Thyroid gland (tissue), 4 donors: ENCODE data around the gene DNAI1. TPM values are rescaled to one million over a fixed set of nuclear protein-coding genes. Genes with fewer than 3 reads are reported as not detected.

ENCODE experiments used
- DNase-seq, 2 donors: peaks; one replicate each; pipeline ENCODE4 v3.0.0-alpha.2; 2019
- H3K27ac ChIP-seq, 3 donors: fragments of 200-600 bp; sonication (generic); 1 replicate in 2 of 3; 2 replicates in 1 of 3; pipeline ENCODE4 v1.5.1; 2016 to 2019; ENCODE audit warnings: mild to moderate bottlenecking in 1 of 3, moderate library complexity in 1 of 3
- H3K27me3 ChIP-seq: fragments of 200-600 bp; sonication (generic); one replicate; pipeline ENCODE4 v1.5.1; 2019
- H3K36me3 ChIP-seq, 2 donors: fragments of 200-600 bp; sonication (generic); one replicate each; pipeline ENCODE4 v1.5.1; 2016 to 2019
- H3K4me1 ChIP-seq, 2 donors: fragments of 200-600 bp; sonication (generic); one replicate each; pipeline ENCODE4 v1.5.1; 2017 to 2019
- H3K4me3 ChIP-seq, 3 donors: fragments of 200-600 bp; sonication (generic); replicated peaks in 1 of 3; 1 replicate in 2 of 3; 2 replicates in 1 of 3; pipeline ENCODE4 v1.5.1; 2016; ENCODE audit warnings: mild to moderate bottlenecking in 1 of 3
- H3K9me3 ChIP-seq: fragments of 200-600 bp; sonication (generic); one replicate; pipeline ENCODE4 v1.5.1; 2017
- CTCF ChIP-seq, 6 experiments: fragments of 200-600 bp in 3 of 6; fragments of 450-650 bp in 3 of 6; sonication (generic) in 3 of 6; IDR thresholded peaks; one replicate each; pipeline ENCODE4 v1.5.1; 2016 to 2019; ENCODE audit warnings: antibody characterized with exemption in 6 of 6, mild to moderate bottlenecking in 2 of 6, inconsistent platforms in 1 of 6, moderate library complexity in 1 of 6
- POLR2A ChIP-seq, 2 donors: fragments of 450-650 bp; IDR thresholded peaks; one replicate each; pipeline ENCODE4 v1.6.1; 2017; ENCODE audit warnings: antibody characterized with exemption in 2 of 2, mild to moderate bottlenecking in 2 of 2, moderate library complexity in 1 of 2
- WGBS, 2 donors: methylation state at CpG; one replicate each; pipeline ENCODE4 v1.1.5; 2017; 5-methylcytosine and 5-hydroxymethylcytosine counted together
- intact Hi-C: fragments of 100-400 bp; cut with DNase I; formaldehyde crosslinking; loops from one replicate; pipeline ENCODE4 v1.15.1; 2023
- total RNA-seq, 4 donors: library from RNA; depleted of rRNA; stranded (reverse); fragments of >200 nt; gene quantifications; one replicate each; pipeline ENCODE4 v1.2.3, GENCODE V29; 2016

The DNAI1 gene
- total RNA-seq, 4 donors from 2014 or later = 0.81 to 0.89 TPM; not detected in 2

DNA sequence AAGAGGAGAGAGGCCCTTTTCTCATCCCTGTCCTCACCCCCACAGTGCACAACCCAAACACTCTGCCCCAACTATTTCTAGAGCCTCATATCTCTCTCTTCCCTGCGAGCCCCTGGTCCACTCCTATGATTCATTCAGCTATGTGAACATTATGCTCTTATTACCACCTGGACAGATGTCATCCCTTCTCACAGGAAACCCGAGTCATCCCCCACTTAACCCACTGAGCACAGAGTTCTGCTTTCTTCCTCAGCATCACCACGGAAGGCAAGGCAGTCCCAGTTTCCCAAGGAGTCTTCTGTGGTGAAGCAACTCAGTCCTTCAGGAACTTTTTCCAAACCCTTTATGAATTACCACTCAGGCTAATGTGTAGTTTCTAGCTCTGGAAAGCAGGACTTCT, 1.3 kb downstream of the DNAI1 start:
- no peaks in the 10 kb centered on the region for H3K9me3 ChIP-seq
- 60 to 72% methylated on average over 3 of the region's 3 CpGs for WGBS, 2 donors
- H3K4me3 ChIP-seq = no peak overlapping the region
- H3K27me3 ChIP-seq = no peaks in the 10 kb centered on the region
- DNase-seq = no peak
- TF ChIP-seq POLR2A (IDR thresholded peaks at IDR 0.05) = no peak
- no peak for TF ChIP-seq CTCF (IDR thresholded peaks at IDR 0.05)
- no peak overlapping the region for H3K27ac ChIP-seq
- intact Hi-C loops = loop anchor here (5.0 kb wide), 1 partner anchor 83 kb away; the partner anchor contains the start of gene MYORG
- H3K4me1 ChIP-seq = peaks cover 14 to 20% of the 10 kb centered on the region in 2 donors
- H3K36me3 ChIP-seq = no peaks in the 10 kb centered on the region

DNA sequence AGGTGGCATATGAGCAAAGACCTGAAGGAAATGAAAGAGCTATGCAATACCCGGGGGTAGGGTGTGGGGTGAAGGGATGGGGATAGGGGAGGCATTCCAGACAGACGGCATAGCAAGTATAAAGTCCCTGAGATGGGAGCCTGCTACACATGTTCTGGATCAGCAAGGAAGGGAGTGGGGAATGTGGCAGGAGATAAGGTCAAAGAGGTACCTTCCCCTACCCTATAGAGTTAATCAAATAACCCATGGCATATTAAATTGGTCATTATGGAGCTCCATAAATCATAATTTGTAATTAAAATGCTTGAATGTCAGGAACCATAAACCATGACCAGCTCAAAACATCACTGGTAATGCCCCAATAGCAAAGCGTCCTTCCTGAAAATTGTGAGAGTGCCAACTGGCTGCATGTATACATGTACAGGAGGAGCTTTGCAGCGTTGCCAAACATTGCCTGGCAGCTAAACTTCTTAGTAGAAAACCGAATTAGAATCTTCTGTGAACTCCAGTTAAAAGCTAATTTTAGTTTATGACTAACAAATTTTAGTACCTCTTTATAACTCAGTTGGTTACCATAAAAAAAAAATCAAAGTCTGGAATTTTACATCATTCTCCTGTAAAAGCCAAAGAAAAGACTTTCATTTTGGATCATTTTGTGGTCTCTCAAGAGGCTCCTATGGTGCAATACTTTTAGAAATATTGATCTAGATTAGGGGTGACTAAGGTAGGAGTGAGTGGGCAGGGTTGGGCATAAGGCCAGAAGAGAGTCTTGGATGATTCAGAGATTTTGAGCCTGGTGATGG, 4.7 kb downstream of the DNAI1 start:
- DNase-seq = no peak

GRCh38 chr9:34463901-34464232, 5.3 kb downstream of the DNAI1 start:
- H3K36me3 ChIP-seq = no peaks in the 10 kb centered on the region
- H3K27ac ChIP-seq = no peak overlapping the region
- peaks cover 0 to 2% of the 10 kb centered on the region in 2 donors for H3K4me1 ChIP-seq
- TF ChIP-seq POLR2A (IDR thresholded peaks at IDR 0.05) (no peak), CTCF (IDR thresholded peaks at IDR 0.05) (no peak)
- no peak for DNase-seq
- no peaks in the 10 kb centered on the region for H3K9me3 ChIP-seq
- H3K27me3 ChIP-seq = no peaks in the 10 kb centered on the region
- H3K4me3 ChIP-seq = no peak overlapping the region
- intact Hi-C loops = no loop called here
- WGBS, 2 donors = 74 to 77% methylated on average over 2 of the region's 2 CpGs

More for the DNA sequence above, 4.7 kb downstream of the DNAI1 start:
- Histone ChIP-seq H3K27me3 (no peaks in the 10 kb centered on the region), H3K4me3 (no peak overlapping the region), H3K36me3 (no peaks in the 10 kb centered on the region), H3K4me1 (peaks cover 0 to 3% of the 10 kb centered on the region in 2 donors), H3K9me3 (no peaks in the 10 kb centered on the region), H3K27ac (no peak overlapping the region)
- TF ChIP-seq POLR2A (IDR thresholded peaks at IDR 0.05) (no peak), CTCF (IDR thresholded peaks at IDR 0.05) (no peak)
- 59 to 68% methylated on average over 5 of the region's 5 CpGs for WGBS, 2 donors
- intact Hi-C loops = no loop called here

- no peaks in the 10 kb centered on the region for H3K4me1 ChIP-seq
- no peak for DNase-seq
- no peaks in the 10 kb centered on the region for H3K36me3 ChIP-seq
- H3K27ac ChIP-seq = no peak overlapping the region
- intact Hi-C loops = no loop called here
- H3K9me3 ChIP-seq = no peaks in the 10 kb centered on the region
- no peaks in the 10 kb centered on the region for H3K27me3 ChIP-seq
- H3K4me3 ChIP-seq = no peak overlapping the region
- TF ChIP-seq POLR2A (IDR thresholded peaks at IDR 0.05) (no peak), CTCF (IDR thresholded peaks at IDR 0.05) (no peak)
- 76 to 80% methylated on average over 2 of the region's 2 CpGs for WGBS, 2 donors
These were observed 6.0 kb downstream of the DNAI1 start for GRCh38 chr9:34464571-34464970.

DNA sequence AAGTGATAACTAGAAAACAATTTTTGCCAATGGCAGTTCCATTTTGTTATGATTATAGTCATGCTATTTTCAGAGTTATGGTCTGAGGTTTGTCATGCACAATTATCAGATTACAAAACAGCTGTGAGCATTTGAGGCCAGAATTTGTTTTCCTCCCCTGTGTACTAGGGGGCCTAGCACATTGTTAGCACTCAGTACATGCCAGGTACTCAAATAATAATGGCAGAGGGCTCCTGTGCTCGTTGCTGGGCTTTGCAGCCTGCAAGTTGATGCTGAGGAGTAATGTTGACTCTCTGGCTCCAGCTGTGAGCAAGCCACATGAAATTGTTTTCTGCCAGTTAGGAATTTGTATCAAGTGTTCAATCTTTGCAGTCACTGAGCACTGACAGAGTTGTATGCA, 6.9 kb downstream of the DNAI1 start:
- no peaks in the 10 kb centered on the region for H3K4me1 ChIP-seq

More for the DNA sequence above, 6.9 kb downstream of the DNAI1 start:
- Histone ChIP-seq H3K36me3 (no peaks in the 10 kb centered on the region), H3K27ac (no peak overlapping the region), H3K9me3 (no peaks in the 10 kb centered on the region), H3K4me3 (no peak overlapping the region), H3K27me3 (no peaks in the 10 kb centered on the region)
- intact Hi-C loops = no loop called here
- DNase-seq = no peak
- TF ChIP-seq CTCF (IDR thresholded peaks at IDR 0.05) (no peak), POLR2A (IDR thresholded peaks at IDR 0.05) (no peak)
- 9 to 46% methylated on average over 1 of the region's 1 CpG for WGBS, 2 donors
